A549 (cell line): ENCODE data around the gene TUBB1.

Experiments
- CEBPB ChIP-seq, 2 experiments: fragments of >200 bp in 1 of 2; sonication (Bioruptor Twin) in 1 of 2; formaldehyde crosslinking in 1 of 2; IDR thresholded peaks; 2 replicates each; pipeline ENCODE4 v1.6.1; 2012 to 2016
- EHMT2 ChIP-seq: fragments of 200-600 bp; sonication (generic); IDR thresholded peaks from 2 replicates; pipeline ENCODE4 v1.6.1; 2016; ENCODE audit warnings: antibody characterized with exemption, low read depth, mild to moderate bottlenecking, moderate library complexity
- EP300 ChIP-seq, 2 experiments: fragments of >200 bp; sonication (Bioruptor Twin); formaldehyde crosslinking; IDR thresholded peaks; 2 replicates in 1 of 2; 3 replicates in 1 of 2; pipeline ENCODE4 v1.6.1; 2016 to 2017

DNA sequence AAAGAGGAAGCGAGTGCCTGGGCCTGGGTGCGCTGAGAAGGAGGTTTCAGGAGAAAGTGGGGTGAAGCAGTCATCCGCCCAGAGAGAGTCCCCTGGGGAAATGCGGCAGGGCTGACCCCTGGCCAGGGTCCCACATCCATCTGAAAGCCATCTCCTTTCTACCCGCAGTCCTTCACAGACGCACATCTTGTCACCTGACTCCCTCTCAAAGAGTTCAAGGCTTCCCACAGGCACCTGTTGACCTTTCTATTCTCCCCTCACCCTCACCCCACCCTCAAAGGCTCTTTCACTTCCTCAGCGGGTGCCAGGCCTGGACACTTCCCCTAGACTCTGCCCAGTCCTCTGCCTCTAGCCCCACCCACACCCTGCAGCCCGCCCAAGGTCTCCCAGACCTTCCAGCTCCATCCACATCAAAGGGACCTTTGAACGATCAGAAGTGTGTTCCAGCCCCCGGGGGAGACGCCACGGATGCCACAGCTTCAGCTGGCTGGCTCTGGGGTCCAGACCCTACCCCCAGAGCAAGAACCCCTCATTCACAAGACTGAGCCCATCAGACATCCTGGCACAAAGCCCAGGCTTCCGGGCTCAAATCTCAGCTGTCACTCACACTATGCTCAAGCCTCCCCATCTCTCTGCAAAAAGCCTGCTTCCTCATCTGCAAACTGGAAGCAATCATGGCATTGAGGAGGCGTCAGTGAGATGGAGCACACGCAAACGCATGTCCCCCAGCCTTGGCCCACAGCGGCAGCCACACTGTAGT, 14.3 kb upstream of the TUBB1 start:
- no peak for TF ChIP-seq EP300 (IDR thresholded peaks at IDR 0.05)
- no peak for TF ChIP-seq EHMT2
- TF ChIP-seq CEBPB (IDR thresholded peaks at IDR 0.05), result no peak
